ENCODE results near the gene HOXB13. TPM values are rescaled to one million over a fixed set of nuclear protein-coding genes. Genes with fewer than 3 reads are reported as not detected.

The HOXB13 gene
- total and polyA plus RNA-seq, 8 donors: 0.15 to 0.29 TPM; not detected in 6

DNA sequence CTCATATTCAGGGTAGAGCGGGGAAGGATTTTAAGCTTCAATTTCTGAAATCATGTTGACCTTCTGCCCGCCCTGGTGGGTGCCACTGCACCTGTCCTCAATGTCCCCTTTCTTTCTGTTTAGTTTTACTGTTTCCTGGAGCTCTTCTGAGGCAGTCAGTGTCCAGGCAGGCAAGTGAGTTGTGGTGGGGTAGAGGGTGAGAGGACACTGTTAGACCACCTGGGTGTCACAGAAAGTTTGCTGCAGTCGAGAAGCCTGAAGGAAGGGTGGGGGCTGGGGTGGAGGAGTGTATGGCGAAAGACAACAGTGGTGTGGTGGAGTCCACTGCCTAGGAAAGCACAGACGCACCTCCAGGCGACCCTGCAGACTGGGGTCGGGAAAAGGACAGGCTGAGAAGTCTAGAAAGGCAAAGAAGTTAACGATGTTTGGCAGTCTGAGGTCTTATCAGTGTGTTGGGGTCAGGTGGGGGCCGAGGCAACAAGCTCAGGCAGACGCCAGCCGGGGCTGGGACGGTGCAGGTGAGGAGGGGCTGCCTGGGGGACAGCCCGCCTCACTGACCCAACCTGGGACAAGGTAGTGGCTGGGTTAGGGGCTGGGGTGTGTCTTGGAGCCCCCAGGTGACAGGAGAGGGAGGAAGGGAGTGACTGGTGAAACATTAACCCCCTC, 23.3 kb upstream of the HOXB13 start:
- TF ChIP-seq, protein P1, sequence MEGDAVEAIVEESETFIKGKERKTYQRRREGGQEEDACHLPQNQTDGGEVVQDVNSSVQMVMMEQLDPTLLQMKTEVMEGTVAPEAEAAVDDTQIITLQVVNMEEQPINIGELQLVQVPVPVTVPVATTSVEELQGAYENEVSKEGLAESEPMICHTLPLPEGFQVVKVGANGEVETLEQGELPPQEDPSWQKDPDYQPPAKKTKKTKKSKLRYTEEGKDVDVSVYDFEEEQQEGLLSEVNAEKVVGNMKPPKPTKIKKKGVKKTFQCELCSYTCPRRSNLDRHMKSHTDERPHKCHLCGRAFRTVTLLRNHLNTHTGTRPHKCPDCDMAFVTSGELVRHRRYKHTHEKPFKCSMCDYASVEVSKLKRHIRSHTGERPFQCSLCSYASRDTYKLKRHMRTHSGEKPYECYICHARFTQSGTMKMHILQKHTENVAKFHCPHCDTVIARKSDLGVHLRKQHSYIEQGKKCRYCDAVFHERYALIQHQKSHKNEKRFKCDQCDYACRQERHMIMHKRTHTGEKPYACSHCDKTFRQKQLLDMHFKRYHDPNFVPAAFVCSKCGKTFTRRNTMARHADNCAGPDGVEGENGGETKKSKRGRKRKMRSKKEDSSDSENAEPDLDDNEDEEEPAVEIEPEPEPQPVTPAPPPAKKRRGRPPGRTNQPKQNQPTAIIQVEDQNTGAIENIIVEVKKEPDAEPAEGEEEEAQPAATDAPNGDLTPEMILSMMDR (IDR thresholded peaks at IDR 0.05): no peak
- TF ChIP-seq POLR2AphosphoS5 (IDR thresholded peaks at IDR 0.05): no peak
- TF ChIP-seq EP300 (IDR thresholded peaks at IDR 0.05): no peak
- no peak for TF ChIP-seq POLR2A (IDR thresholded peaks at IDR 0.05)
- H3K36me3 ChIP-seq: no peaks in the 10 kb centered on the region
- DNase-seq: no peak
- peaks cover 58 to 100% (median 94%) of the 10 kb centered on the region in 3 donors for H3K27me3 ChIP-seq
- peaks cover 3 to 33% (median 18%) of the 10 kb centered on the region in 4 donors for H3K4me1 ChIP-seq
- intact Hi-C loops (cut with DNase I; ENCODE audit: low total_unique reads): no loop called here
- peaks cover 0 to 8% (median 0%) of the 10 kb centered on the region in 4 donors for H3K9me3 ChIP-seq
- no peak overlapping the region for H3K27ac ChIP-seq
- no peak overlapping the region for H3K4me3 ChIP-seq
- WGBS, 5 donors: 4 to 10% (median 9%) methylated on average over 13 of the region's 13 CpGs

DNA sequence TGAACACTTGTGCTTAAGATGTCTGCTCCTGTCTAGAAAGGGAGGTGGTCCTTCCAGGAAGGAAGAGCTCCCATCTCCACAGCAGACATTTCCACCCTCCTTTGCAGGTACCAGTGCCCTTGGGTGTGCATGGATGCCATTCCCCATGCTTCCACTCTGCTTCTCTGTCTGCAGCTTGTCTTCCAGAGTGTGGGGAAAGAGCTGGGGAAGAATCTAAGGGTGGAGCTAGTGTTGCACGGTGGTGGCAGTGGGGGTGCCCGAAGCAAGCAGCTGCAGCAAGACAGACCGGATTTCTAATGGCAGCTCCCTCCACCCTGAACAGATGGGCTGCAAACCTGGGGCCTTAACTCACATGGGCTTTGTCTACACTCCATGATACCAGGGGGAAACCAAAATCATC, 22.6 kb upstream of the HOXB13 start:
- H3K4me3 ChIP-seq: no peak overlapping the region
- H3K27me3 ChIP-seq: peaks cover 61 to 100% (median 97%) of the 10 kb centered on the region in 3 donors
- H3K4me1 ChIP-seq: peaks cover 0 to 28% (median 18%) of the 10 kb centered on the region in 4 donors
- WGBS, 5 donors: 3 to 4% (median 4%) methylated on average over 3 of the region's 3 CpGs
- peaks cover 0 to 8% (median 0%) of the 10 kb centered on the region in 4 donors for H3K9me3 ChIP-seq
- DNase-seq: no peak
- intact Hi-C loops (cut with DNase I; ENCODE audit: low total_unique reads): no loop called here
- no peaks in the 10 kb centered on the region for H3K36me3 ChIP-seq
- TF ChIP-seq POLR2AphosphoS5 (IDR thresholded peaks at IDR 0.05): no peak
- TF ChIP-seq EP300 (IDR thresholded peaks at IDR 0.05): no peak
- TF ChIP-seq POLR2A (IDR thresholded peaks at IDR 0.05): no peak
- TF ChIP-seq, protein P1 (IDR thresholded peaks at IDR 0.05): no peak
- H3K27ac ChIP-seq: no peak overlapping the region

DNA sequence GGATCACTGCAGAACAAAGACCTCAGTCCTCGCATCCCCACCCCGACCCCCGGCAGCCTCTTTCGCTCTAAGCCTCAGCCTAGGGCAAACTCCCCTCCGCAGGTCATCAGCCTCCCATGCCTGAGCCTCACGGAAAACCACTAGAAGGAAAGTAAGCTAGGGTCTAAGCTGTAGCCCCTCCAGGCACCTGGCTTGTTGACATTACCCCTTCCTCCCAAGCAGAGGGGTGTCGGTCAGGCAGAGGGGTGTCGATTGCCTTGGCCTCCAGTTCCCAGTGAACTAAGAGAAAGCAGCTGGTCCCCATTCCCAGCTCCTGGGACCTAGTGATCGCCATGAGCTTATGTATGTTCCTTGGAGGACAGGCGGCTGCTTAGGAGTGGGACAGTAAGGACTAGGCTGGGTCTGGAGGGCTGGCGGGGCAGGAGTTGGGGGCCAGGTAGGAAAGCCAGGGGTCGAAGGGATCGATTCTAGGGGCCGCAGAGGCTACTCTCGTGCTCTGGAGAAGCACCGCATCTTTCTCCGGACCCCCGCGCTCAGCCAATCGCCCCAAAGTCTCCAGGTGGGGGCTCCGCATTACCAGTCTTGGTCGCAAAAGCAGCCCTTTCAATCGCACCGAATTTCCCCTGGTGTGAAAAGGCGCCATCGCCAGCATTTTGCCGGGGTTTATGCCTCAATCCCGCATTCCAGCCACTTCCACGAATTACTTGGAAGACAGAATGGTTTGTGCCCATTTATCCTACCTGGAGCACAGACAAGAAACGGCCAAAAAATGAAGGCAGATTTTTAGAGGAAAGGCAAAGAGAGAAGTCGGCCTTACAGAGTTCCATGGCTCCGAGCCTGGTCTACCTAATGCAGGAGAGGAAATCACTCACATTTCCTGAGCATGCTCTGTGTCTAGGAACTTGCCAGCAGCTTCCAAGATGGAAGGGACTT, 21.3 kb upstream of the HOXB13 start:
- no peak for DNase-seq
- Histone ChIP-seq H3K27me3 (peaks cover 55 to 100% (median 99%) of the 10 kb centered on the region in 3 donors), H3K9me3 (peaks cover 0 to 8% (median 0%) of the 10 kb centered on the region in 4 donors), H3K36me3 (no peaks in the 10 kb centered on the region), H3K4me1 (peaks cover 0 to 24% (median 14%) of the 10 kb centered on the region in 4 donors), H3K27ac (no peak overlapping the region), H3K4me3 (no peak overlapping the region)
- TF ChIP-seq, protein P1 (IDR thresholded peaks at IDR 0.05): no peak
- TF ChIP-seq EP300 (IDR thresholded peaks at IDR 0.05) (no peak), POLR2AphosphoS5 (IDR thresholded peaks at IDR 0.05) (no peak), POLR2A (IDR thresholded peaks at IDR 0.05) (no peak)
- intact Hi-C loops (cut with DNase I; ENCODE audit: low total_unique reads): no loop called here
- WGBS, 5 donors: 7 to 15% (median 12%) methylated on average over 15 to 32 of the region's 32 CpGs

Measured in stomach (tissue), 9 donors.